Activated CD4-positive, alpha-beta T cell treated with anti-CD3 and anti-CD28 coated beads for 24 hours (primary cell): ENCODE data around the gene TMA7.
"Not testable (repeated sequence)": the region's sequence is repeated elsewhere in the genome, so short reads cannot be mapped to it uniquely, and the experiment has no call there.

Experiments used
- DNase-seq, 2 donors: peaks; one replicate each; pipeline ENCODE4 v3.0.0-alpha.2; 2020; ENCODE audit warnings: low read depth in 2 of 2

TMA7 gene

DNA sequence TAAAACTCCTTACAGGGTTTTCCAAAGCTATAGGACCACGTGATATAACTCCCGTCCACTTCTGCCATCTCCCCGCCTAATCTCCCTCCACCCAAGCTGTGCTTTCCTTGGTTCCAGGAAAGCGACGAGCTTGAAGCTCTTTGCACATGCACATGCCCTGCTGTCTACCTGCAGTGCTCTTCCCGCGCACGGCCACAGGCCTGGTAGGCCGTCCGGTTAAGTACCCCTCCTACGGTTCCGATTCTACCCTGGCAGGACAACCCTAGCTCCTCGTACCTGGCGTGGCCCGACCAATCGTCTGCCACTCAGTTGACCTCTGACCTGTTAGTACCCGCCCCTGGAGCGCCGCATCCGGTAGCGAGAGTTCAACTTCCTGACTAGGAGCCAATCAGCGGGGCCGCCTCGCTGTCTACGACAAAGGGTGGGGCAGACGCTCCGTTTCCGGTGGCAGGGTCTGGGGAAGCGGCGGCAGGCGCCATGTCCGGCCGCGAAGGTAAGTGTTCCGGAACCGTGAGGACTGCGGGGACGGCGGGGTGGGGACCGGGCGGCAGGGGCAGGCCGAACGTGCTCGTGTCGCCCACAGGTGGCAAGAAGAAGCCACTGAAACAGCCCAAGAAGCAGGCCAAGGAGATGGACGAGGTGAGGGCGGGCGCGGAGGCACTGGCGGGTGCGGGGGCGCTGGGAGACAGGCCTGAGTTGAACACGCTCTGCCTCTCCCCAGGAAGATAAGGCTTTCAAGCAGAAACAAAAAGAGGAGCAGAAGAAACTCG, at the start of gene TMA7, which contains the start of gene CCDC51:
Gene TMA7 (plus strand): TSS at position 438 of the 770 bp plus-strand sequence. CDS start 40 bp downstream, at position 478.
Gene CCDC51 (minus strand): TSS at position 300 of the 770 bp plus-strand sequence. CDS start 4,991 bp downstream, outside the sequence.
- DNase-seq = peak; percentile 96 to 98

DNA sequence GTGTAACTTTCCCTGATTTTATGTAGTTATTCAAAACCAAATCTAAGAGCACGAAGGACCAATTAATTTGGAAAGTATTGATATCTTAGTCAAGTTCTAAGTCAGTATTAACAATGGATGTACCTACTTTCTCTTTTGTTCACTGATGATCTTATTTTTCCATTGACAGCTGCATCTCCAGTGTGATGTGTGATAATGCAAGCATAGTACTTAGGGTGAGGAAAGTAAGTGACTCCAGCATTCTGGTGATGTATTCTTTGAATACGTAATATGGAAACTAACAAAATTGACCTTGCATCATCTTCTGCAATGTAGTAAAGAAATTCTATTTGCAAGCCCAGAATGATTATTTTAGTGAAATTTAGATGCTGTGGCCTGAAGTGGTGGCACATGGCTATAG, 45.7 kb upstream of the TMA7 start:
- no peak for DNase-seq

DNA sequence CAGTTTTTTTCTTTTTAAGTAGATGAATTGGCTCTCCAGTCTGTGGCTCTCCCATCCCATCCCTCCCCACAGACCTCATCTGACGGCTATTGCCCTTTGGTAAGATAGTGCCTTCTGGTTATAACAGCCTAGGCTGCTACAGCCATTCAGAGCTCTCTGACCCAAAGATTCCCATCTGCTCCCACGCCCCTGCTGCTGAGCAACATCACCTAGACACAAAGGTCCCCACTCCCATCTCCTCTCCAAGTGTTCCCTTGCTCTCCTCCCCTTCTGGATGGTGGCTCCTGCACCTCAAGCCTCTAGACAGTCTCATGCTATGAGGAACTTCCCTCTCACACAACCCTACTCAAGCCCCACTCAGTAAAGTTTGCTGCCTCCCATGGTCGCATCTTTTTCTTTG, 44.3 kb upstream of the TMA7 start:
- no peak for DNase-seq

DNA sequence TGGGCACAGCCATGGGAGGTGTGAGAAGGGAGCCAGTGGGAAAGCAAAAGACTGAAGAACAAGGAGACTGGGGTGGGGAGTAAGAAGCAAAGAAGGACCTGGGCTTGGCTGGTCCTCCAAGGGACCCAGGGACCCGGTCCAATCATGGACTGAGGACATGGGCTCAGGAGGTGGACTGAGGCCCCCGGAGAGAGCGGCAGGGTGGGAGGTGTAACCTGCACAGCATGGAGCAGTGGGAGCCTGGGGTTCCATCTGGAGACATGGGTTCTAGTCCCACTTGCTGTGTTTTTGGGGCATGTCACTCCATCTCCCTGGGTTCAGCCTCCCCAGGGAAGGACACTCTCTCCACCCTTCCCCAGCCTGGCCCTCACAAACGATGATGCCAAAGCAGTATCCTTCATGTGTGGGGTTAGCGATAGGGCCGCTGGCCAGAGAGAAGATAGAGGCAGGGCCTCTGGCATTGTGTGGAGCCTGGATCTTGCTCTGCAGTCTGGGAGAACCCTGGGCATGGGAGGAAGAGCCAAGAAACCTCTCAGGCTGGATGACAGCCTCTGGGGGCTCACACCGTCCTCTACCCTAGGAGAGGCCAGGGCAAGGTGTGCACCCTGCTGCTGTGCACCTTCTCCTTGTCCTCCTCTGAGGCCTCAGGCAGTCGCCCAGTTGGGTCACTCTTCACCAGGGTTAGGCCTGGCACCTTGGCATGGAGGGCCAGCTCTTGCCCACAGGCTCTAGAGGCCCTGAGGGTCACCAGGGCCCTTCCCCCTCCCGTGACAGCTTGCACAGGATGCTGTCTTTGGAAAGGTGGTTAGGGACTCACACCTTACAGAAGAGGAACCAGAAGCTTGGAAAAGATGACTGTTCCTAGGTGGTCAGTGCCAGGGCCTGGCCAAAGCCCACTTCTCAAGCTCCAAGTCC, 42.0 kb upstream of the TMA7 start:
- no peak for DNase-seq

DNA sequence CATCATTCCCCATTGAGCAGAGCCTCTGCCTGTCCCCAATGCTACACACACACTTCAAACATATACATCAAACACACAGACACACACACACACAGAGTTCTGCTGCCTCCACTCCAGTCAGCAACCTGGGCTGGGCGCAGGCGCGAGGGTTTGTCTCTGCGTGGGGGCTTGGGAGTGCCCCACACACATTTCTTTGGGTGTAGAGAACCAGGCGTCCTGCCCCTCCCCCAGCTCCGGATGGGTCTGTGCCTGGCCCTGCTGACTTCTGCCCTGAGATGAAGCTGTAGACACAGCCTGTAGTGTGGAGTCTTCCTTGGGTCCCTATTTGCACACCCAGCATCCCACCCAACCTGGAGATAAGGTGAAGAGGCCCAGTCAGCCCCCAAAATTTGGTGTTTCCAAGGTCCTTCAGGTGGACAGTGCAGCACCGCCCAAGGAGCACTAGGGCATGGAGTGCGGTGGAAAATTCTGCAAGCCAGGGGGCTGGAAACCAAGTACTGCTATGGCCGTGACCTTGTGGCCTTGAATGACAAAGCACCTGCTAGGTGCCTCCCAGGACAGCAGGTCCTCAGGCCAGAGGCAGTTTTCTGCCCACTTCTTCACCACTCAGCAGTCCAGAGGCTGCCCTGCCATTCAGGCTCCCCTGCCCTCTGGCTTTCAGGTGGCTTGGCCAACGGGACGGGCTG, 41.2 kb upstream of the TMA7 start:
- DNase-seq = no peak

DNA sequence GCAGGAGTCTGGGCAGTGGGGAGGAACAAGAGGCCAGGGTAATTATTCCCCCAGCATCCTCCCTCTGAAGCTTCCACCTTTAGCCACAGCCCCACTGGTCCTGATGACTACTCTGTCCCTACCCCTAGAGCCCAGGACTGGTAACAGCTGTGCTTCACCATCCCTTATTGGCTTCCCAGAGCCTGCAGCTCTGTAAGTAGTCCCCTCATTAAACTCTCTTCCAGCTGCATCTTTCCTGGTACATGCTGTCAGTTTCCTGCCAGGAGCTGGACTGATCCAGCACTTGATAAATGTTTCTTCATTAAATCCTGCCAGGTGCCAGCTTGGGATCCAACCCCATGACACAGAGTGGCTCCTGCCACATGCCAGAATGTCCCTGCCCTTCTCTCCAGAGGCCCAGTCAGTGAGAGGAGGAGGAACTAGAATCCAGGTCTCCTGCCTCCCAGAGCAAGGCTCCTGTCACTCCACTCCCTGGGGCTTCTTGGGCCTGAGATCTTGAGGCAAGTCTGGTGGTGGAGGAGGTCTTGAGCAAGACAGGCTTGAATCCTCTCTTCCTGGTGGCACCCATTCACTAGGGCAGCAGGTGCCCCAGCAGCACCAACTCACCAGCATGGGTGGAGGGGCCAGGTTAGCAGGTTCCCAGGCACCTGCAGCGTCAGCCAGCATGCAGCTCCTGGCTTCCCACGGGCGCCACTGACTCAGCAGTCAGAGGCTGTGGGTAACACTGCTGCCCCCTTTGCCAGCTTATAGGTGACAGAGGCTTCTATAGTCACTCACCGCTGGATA, 40.5 kb upstream of the TMA7 start:
- no peak for DNase-seq

DNA sequence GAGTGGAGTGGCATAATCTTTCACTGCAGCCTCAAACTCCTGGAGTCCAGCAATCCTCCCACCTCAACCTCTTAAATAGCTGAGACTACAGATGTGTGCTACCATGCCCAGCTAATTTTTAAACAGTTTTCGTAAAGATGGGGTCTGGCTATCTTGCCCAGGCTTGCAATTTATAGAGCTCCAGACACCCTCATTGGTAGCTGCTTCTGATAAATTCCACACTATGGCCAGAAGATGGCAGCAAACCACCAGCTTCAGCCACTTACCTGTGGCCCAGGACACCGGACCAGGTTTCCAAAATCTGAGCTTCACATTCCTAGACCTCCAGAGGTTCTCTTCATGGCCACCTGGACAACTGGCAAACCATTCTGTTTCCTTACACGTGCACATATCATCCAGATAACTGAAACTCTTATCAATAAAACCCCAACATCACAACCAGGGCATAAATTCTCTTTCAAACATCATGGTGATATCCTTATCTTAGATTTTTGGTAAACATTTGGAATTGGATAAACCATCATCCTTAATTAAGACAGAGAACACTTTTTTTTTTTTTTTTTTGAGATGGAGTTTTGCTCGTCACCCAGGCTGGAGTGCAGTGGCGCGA, 39.1 kb upstream of the TMA7 start:
- DNase-seq = peak; percentile 24 to 43

DNA sequence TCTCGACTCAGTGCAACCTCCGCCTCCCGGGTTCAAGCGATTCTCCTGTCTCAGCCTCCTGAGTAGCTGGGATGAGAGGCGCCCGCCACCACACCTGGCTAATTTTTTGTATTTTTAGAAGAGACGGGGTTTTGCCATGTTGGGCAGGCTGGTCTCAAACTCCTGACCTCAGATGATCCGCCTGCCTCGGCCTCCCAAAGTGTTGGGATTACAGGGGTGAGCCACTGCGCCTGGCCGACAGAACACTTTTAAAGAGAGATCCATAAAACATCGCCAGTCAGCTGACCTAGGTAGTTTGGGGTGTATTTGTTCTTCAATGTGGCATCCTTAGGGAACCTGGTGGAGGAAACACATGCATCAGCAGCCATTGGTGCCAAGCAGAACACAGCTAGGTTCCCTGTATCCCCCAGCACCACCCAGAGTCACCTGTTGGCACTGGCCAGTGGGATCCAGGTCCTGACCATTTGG, 38.6 kb upstream of the TMA7 start:
- not testable (repeated sequence) for DNase-seq

DNA sequence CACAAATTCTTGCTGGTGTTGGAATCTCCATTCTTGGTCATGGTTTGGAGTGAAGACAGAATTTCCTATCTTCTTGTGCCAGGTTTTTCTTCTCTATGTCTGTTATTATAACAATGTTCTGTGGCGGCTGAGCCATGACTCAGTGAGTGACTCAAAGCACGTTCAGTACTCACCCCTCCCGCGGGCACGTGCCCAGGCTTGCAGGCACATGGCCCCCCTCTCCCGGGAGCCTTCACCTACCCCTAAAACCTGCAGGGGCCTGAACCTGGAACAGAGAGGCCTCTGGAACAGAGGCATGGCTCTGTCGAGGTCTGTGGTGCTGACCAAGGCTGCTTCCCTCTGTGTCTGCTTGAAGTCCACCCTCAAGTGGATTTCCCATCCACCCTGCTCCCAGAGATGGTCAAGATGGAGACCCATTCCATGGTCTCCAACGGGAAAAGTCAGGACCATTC, 37.8 kb upstream of the TMA7 start:
- DNase-seq = no peak

DNA sequence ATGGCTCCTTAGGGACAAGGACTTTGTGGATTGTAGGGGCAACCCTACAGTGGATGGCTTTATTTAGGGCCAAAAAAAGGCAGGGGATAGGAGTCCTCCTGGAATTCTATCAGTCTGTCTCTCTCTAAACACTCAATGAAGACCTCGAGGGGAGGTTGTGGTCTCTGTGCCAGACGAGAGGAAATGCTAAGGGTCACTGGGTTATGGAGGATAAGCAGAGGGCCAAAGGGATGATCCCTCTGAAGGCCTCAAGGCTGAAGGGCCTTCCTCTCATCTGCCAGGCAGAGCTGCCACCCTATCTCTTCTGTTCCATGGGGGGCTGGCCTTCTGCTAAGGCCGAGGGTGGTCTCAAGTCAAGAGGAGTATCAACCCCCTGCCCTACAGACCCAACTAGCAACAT, 37.1 kb upstream of the TMA7 start:
- no peak for DNase-seq

DNA sequence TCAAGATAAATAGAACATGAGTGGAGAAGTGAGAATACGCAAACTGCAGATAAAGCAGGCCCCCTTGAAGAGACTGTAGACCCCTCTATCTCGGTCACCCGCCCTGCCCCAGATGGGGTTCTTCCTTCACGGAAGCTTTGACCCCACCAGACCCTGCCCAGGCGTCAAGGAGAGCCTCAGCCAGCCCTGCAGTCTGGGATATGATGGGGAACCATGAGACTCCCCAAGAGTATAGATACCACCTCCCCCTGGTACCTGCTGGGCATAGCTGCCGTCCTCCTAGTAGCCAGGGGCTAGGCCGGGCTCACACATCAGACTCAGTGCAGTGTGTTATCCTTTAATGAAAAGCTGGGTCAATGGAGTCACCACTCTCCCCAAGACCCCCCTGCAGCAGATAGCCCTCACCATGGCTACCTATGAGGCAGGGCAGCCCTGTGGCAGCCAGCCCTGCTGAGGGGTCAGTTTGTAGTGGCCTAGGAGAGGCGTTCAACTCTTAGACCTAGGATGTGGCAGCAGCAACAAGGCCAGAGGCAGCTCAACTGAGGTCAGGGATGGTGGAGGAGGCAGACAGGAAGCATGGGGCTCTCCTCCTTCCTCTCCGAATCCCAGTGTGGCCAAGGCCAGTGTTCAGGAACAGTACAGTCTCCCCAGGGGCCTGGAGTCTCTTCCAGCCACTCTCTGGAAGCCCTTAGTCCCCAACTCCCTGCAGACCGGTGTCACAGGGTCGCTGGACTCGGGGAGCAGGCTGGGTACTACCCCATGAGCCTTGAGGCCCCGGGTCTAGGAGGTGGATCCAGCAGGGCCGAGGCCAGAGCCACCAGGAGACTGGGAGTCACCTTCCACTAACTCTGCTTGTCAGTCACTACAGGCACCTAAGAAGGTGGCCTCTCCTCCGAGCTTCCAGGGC, 36.3 kb upstream of the TMA7 start:
- DNase-seq = no peak

DNA sequence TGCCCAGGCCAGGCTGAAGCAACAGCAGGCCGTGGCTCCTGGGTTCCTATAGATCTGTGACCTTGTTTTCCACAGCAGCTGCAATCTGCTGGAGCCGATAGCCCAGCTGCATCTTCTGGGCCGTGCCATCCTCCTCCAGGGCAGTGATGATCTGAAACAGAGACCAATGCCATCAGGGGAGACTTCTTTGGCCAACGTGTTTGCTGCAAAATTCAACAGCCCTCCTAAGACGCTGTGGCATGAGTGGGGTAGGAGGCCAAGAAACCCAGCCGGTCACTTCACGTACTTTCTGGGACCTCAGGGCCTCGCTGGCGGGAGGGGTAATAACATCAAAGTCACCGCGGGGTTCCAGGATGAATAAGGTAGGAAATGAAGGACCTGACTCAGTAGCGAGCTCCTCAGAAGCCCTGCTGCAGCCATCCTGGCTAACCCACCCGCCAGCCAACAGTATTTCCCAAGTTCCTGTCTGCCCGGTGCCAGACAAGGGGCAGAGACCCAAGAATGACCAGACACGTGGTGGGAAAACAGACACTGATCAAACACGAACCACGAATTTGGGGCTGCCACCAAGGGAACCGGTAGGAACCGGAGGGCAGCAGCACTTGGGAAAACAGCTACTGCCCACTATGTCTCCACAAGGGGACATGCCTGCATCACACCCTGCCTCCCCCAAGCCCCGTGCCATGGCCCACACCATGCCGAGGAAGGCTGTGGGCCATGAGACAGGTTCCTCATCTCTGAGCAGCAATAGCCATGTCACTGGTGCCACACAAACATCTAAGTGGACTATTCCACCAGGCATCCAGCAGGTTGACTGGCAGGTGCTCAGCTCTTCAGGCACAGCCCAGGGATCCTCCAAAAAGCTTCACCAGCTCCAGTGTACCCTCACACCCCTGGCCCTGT, 35.4 kb upstream of the TMA7 start:
- no peak for DNase-seq

DNA sequence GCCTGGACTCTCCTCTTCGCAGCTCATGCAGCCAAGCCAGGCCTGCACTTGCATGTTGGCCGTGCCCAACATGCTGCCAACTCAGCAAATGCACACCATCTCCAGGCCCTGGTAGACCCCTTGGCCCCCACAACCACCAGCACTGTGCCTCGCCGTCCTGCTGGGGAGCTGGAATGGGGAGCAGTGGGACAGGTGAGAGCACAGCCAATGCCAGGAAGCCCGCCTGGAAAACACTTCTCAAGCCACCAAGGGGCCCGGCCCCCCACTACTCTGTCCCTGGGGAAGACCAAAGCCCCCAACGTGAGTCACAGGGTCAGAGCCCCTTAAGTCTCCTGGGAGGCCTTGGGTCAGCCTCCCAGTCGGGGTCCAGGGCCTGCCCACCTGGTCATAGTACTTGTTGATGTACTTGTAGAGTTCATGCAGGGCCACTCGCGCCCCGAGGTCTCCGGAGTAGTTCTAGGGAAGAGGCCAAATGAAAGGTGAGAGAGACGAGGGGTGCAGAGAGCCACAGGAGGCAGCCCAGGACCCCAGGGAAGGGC, 34.6 kb upstream of the TMA7 start:
- no peak for DNase-seq

DNA sequence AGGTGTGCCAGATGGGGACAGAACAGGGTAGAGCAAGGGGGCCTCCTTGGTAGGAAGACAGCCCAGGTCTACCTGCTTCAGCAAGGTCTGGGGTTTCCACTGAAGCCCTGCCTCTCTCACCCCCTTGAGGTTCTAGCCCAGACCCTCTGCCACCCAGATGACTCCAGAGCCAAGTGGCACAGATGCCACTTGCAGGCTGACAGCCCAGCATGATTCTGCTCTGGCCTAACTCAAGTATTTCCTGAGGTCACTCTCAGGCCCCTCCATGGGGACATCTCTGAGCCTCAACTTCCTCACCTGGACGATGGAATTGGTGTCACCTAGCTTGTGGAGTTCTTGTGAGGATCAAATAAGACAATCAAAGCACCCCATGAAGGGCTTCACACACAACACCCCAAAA, 34.1 kb upstream of the TMA7 start:
- no peak for DNase-seq

DNA sequence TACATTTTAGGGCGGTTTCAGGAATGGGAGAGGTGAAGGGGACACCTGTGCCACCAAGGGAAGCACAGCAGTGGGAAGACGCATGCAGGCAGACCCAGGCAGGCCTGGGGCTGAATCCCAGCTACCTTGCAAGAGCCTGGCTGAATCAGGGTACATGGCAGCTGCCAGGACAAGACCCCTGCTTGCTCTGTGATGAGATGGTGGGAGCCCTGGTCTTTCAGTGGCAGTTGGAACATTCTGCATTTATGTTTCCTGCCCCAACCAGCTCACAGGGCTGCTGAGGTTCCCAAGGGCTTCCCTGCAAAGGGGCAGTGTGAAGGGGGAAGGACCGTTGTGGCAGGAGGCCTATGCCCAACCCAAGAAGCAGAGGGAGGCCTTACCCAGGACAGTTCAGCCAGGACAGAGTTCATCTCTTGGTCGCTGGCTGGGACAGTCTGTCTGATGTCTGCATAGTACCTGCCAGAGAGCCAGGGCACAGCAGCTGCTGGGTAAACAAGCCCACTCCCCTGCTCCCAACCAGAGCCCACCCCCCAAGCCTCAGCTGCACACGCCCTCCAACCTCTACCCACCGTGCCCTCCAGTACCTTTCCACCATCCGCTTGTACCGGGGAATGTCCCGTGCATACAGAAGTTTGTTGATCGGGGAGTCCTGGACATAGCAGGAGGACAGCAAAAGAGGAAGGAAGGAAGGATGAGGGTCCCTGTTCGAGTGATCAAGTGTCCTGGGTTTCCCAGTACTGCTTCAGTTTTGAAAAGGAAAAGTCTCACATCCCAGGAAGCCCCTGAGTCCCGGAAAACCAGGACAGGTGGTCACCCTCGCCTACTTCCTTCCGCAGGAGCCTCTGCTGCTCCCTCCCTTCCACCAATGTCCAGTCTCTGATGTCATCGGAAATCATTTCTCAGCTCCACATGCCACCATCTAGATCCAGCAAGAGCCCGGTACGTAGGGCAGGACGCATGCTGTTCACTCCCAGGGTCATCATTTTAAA, 33.3 kb upstream of the TMA7 start:
- no peak for DNase-seq

DNA sequence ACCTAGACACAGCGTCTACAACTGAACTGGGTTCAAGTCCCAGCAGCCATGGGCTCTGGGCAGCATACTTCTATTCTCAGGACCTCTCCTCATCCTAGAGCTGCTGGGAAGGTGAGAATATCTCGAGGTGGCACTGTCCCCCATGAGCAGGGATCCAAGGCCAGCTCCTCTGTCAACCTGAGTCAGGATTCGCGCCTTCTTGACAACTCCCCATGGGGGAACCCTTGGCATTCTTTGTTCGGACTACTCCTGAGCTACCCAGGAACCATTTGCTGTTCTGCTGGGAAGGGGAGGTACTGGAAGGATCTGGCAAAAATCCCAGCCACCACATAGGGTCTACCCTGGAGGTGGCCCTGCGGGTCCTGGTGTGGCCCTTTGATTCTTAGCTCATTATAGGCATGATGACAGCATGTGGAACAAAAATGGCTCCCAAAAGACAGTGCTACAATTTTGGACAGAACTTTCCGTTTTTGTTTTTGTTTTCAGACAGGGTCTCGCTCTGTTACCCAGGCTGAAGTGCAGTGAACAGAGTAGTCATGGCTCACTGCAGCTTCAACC, 32.4 kb upstream of the TMA7 start:
- DNase-seq = no peak

DNA sequence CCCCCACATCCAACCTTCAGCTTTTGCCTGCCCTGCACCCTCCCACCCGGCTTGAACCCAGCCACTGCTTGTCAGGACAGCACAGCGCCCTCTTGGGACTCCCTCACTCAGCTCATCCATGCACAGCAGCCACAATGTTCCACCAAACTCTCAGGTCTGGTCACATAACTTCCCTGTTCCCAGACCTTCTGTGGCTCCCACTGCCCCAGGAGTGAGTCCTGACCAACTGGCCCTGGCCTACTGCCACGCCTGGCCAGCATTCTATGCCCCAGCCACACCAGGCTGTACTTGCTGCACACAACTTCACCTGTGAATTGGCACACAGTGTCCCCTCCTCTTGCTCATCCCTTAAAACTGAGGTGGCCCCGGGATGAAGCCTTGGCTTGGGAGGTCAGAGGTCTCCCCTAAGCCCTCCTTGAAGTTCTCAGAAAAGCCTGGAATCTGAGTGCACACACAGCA, 31.2 kb upstream of the TMA7 start:
- DNase-seq = no peak
